ENCODE data around the gene TFPI. TPM values are rescaled to one million over a fixed set of nuclear protein-coding genes. Genes with fewer than 3 reads are reported as not detected.
A peak's percentile ranks its signal among the peaks of the same experiment; 100 is the strongest.
"Not testable (repeated sequence)": the region's sequence is repeated elsewhere in the genome, so short reads cannot be mapped to it uniquely, and the experiment has no call there.

The TFPI gene
- total RNA-seq, 1 donor from 2014 or later: 325 TPM

DNA sequence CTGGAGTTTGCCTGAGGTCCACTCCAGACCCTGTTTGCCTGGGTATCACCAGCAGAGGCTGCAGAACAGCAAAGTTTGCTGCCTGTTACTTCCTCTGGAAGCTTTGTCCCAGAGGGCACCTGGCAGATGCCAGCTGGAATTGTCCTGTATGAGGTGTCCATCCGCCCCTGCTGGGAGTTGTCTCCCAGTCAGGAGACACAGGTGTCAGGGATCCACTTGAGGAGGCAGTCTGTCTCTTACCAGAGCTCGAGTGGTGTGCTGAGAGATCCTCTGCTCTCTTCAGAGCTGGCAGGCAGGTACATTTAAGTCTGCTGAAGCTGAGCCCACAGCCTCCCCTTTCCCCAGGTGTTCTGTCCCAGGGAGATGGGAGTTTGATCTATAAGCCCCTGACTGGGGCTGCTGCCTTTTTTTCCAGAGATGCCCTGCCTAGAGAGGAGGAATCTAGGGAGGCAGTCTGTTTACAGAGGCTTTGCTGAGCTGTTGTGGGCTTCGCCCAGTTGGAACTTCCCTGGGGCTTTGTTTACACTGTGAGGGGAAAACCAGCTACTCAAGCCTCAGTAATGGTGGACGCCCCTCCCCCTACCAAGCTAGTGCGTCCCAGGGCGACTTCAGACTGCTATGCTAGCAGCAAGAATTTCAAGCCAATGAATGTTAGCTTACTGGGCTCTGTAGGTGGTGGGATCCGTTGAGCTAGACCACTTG, 34.7 kb downstream of the TFPI start:
- Mint-ChIP-seq H3K27me3 (ENCODE audit: unreplicated experiment) (no peaks in the 10 kb centered on the region), H3K27ac (ENCODE audit: unreplicated experiment) (no peak overlapping the region), H3K4me1 (ENCODE audit: unreplicated experiment) (peaks cover 18% of the 10 kb centered on the region), H3K4me3 (ENCODE audit: unreplicated experiment) (no peak overlapping the region), H3K36me3 (ENCODE audit: unreplicated experiment) (peaks cover 62% of the 10 kb centered on the region), H3K9me3 (ENCODE audit: unreplicated experiment) (peaks cover 22% of the 10 kb centered on the region)
- no peak for DNase-seq (ENCODE audit: extremely low spot score, unreplicated experiment)
- TF ChIP-seq, protein P1, sequence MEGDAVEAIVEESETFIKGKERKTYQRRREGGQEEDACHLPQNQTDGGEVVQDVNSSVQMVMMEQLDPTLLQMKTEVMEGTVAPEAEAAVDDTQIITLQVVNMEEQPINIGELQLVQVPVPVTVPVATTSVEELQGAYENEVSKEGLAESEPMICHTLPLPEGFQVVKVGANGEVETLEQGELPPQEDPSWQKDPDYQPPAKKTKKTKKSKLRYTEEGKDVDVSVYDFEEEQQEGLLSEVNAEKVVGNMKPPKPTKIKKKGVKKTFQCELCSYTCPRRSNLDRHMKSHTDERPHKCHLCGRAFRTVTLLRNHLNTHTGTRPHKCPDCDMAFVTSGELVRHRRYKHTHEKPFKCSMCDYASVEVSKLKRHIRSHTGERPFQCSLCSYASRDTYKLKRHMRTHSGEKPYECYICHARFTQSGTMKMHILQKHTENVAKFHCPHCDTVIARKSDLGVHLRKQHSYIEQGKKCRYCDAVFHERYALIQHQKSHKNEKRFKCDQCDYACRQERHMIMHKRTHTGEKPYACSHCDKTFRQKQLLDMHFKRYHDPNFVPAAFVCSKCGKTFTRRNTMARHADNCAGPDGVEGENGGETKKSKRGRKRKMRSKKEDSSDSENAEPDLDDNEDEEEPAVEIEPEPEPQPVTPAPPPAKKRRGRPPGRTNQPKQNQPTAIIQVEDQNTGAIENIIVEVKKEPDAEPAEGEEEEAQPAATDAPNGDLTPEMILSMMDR (IDR thresholded peaks at IDR 0.05): no peak

- peaks cover 12% of the 10 kb centered on the region for H3K4me1 Mint-ChIP-seq (ENCODE audit: unreplicated experiment)
- peaks cover 62% of the 10 kb centered on the region for H3K36me3 Mint-ChIP-seq (ENCODE audit: unreplicated experiment)
- H3K27me3 Mint-ChIP-seq (ENCODE audit: unreplicated experiment); H3K4me3 Mint-ChIP-seq (ENCODE audit: unreplicated experiment); DNase-seq (ENCODE audit: extremely low spot score, unreplicated experiment); H3K27ac Mint-ChIP-seq (ENCODE audit: unreplicated experiment): not testable (repeated sequence)
- H3K9me3 Mint-ChIP-seq (ENCODE audit: unreplicated experiment): peaks cover 29% of the 10 kb centered on the region
Measured at GRCh38 chr2:187517750-187518361, 36.4 kb downstream of the TFPI start.

DNA sequence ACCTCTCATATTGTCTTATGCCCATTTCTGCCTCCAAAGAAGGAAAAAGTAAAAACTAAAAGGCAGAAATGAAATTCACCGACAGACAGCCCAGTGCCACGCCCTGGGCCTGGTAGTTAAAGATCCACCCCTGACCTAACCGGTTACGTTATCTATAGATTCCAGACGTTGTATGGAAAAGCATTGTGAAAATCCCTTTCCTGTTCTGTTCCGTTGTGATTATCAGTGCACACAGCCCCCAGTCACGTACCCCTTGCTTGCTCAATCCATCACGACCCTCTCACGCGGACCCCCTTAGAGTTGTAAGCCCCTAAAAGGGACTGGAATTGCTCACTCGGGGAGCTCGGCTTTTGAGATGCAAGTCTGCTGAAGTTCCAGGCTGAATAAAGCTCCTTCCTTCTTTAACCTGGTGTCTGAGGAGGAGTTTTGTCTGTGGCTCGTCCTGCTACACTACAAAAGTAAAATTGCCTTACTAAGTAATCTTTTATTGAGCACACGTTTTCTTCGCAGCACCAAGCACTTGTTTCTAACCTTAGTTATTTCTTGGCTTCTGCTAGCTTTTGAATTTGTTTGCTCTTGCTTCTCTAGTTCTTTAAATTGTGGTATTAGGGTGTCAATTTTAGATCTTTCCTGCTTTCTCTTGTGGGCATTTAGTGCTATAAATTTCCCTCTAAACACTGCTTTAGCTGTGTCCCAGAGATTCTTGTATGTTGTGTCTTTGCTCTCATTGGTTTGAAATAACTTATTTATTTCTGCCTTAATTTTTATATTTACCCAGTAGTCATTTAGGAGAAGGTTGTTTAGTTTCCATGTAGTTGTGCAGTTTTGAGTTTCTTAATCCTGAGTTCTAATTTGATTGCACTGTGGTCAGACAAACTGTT, 37.4 kb downstream of the TFPI start:
- H3K36me3 Mint-ChIP-seq (ENCODE audit: unreplicated experiment): peaks cover 57% of the 10 kb centered on the region
- H3K9me3 Mint-ChIP-seq (ENCODE audit: unreplicated experiment): peaks cover 29% of the 10 kb centered on the region
- H3K27me3 Mint-ChIP-seq (ENCODE audit: unreplicated experiment); H3K4me1 Mint-ChIP-seq (ENCODE audit: unreplicated experiment); H3K27ac Mint-ChIP-seq (ENCODE audit: unreplicated experiment); DNase-seq (ENCODE audit: extremely low spot score, unreplicated experiment); H3K4me3 Mint-ChIP-seq (ENCODE audit: unreplicated experiment): not testable (repeated sequence)

- H3K4me3 Mint-ChIP-seq (ENCODE audit: unreplicated experiment): no peak overlapping the region
- no peak for DNase-seq (ENCODE audit: extremely low spot score, unreplicated experiment)
- peaks cover 38% of the 10 kb centered on the region for H3K9me3 Mint-ChIP-seq (ENCODE audit: unreplicated experiment)
Measured at GRCh38 chr2:187514930-187515329, 39.3 kb downstream of the TFPI start.

DNA sequence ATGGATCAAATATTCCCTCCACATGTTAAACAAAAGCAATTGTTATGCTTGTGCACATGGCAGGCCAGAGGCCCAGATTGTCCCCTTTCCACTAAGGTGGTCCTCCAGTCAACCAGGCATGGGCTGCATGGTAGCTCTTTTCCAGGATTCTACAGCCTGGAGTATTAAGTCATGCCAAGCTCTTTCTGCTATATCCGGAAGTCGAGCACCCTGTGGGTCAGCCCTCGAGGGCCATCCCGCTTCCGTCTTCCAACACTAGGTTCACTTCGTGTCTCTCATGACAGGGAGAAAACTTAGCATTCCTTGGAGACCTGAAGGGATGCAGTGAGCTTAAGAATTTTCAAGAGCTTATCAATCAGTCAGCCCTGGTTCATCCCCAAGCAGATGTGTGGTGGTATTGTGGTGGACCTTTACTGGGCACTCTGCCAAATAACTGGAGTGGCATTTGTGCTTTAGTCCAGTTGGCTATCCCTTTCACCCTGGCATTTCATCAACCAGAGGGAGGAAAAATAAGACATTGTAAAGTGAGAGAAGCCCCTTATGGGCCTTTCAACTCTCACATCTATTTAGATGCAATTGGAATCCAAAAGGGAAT, 39.9 kb downstream of the TFPI start:
- H3K27me3 Mint-ChIP-seq (ENCODE audit: unreplicated experiment); H3K4me3 Mint-ChIP-seq (ENCODE audit: unreplicated experiment); DNase-seq (ENCODE audit: extremely low spot score, unreplicated experiment); H3K4me1 Mint-ChIP-seq (ENCODE audit: unreplicated experiment); H3K27ac Mint-ChIP-seq (ENCODE audit: unreplicated experiment): not testable (repeated sequence)
- Mint-ChIP-seq H3K36me3 (ENCODE audit: unreplicated experiment) (peaks cover 60% of the 10 kb centered on the region), H3K9me3 (ENCODE audit: unreplicated experiment) (peaks cover 44% of the 10 kb centered on the region)

More at GRCh38 chr2:187514930-187515329, 39.3 kb downstream of the TFPI start:
- peaks cover 8% of the 10 kb centered on the region for H3K4me1 Mint-ChIP-seq (ENCODE audit: unreplicated experiment)
- no peak overlapping the region for H3K27ac Mint-ChIP-seq (ENCODE audit: unreplicated experiment)
- TF ChIP-seq, protein P1 (IDR thresholded peaks at IDR 0.05): no peak
- H3K27me3 Mint-ChIP-seq (ENCODE audit: unreplicated experiment): no peaks in the 10 kb centered on the region
- H3K36me3 Mint-ChIP-seq (ENCODE audit: unreplicated experiment): peaks cover 57% of the 10 kb centered on the region

GRCh38 chr2:187513460-187514234, 40.6 kb downstream of the TFPI start:
- Mint-ChIP-seq H3K36me3 (ENCODE audit: unreplicated experiment) (peaks cover 60% of the 10 kb centered on the region), H3K27ac (ENCODE audit: unreplicated experiment) (peak overlapping the region; percentile 66)
- H3K4me3 Mint-ChIP-seq (ENCODE audit: unreplicated experiment): not testable (repeated sequence)

More at GRCh38 chr2:187513460-187514234, 40.6 kb downstream of the TFPI start:
- not testable (repeated sequence) for H3K4me1 Mint-ChIP-seq (ENCODE audit: unreplicated experiment); H3K27me3 Mint-ChIP-seq (ENCODE audit: unreplicated experiment); DNase-seq (ENCODE audit: extremely low spot score, unreplicated experiment)
- peaks cover 45% of the 10 kb centered on the region for H3K9me3 Mint-ChIP-seq (ENCODE audit: unreplicated experiment)

Measured in osteocyte (in vitro differentiated cells).